ENCODE measurements around the gene WEE2.
"Not testable (repeated sequence)": the region's sequence is repeated elsewhere in the genome, so short reads cannot be mapped to it uniquely, and the experiment has no call there.

The WEE2 gene

GRCh38 chr7:141737836-141738591 is 29.9 kb downstream of the WEE2 start, which contains the start of gene SSBP1:
Gene SSBP1 (plus strand): TSS chr7:141738358. CDS start chr7:141739167, 809 bp downstream.
- peak within 1 kb of the TSS; percentile 89 to 96 for H3K4me3 ChIP-seq (replicated peaks in 1 of 2; ENCODE audit: low read depth in 2 of 2, low read length in 2 of 2)
- peak; percentile 76 for TF ChIP-seq CTCF (IDR thresholded peaks at IDR 0.05; ENCODE audit: low read depth, low read length)

GRCh38 chr7:141738592-141739013 is 30.4 kb downstream of the WEE2 start:
- peak; percentile 38 for TF ChIP-seq CTCF (IDR thresholded peaks at IDR 0.05; ENCODE audit: low read depth, low read length)
- no peak for DNase-seq (ENCODE audit: low read depth in 2 of 2)
- peak overlapping the region; percentile 89 to 96 for H3K4me3 ChIP-seq (replicated peaks in 1 of 2; ENCODE audit: low read depth in 2 of 2, low read length in 2 of 2)

More at GRCh38 chr7:141737836-141738591, 29.9 kb downstream of the WEE2 start, which contains the start of gene SSBP1:
- peak; percentile 98 for DNase-seq (ENCODE audit: low read depth in 2 of 2)

- no peak for TF ChIP-seq CTCF (IDR thresholded peaks at IDR 0.05; ENCODE audit: low read depth, low read length)
- no peak for DNase-seq (ENCODE audit: low read depth in 2 of 2)
- peak overlapping the region; percentile 89 to 96 for H3K4me3 ChIP-seq (replicated peaks in 1 of 2; ENCODE audit: low read depth in 2 of 2, low read length in 2 of 2)
Observed at GRCh38 chr7:141739250-141739649, 31.1 kb downstream of the WEE2 start.

- no peak for TF ChIP-seq CTCF (IDR thresholded peaks at IDR 0.05; ENCODE audit: low read depth, low read length)
- no peak for DNase-seq (ENCODE audit: low read depth in 2 of 2)
- no peak overlapping the region for H3K4me3 ChIP-seq (replicated peaks in 1 of 2; ENCODE audit: low read depth in 2 of 2, low read length in 2 of 2)
Observed at GRCh38 chr7:141742229-141742628, 34.1 kb downstream of the WEE2 start.

- H3K4me3 ChIP-seq (replicated peaks in 1 of 2; ENCODE audit: low read depth in 2 of 2, low read length in 2 of 2): no peak overlapping the region
- no peak for DNase-seq (ENCODE audit: low read depth in 2 of 2)
- TF ChIP-seq CTCF (IDR thresholded peaks at IDR 0.05; ENCODE audit: low read depth, low read length): no peak
Observed at GRCh38 chr7:141744131-141744530, 36.0 kb downstream of the WEE2 start.

GRCh38 chr7:141748396-141748795 is 40.2 kb downstream of the WEE2 start:
- peak in 1 of 2 donors; percentile 29 for DNase-seq (ENCODE audit: low read depth in 2 of 2)
- H3K4me3 ChIP-seq (replicated peaks in 1 of 2; ENCODE audit: low read depth in 2 of 2, low read length in 2 of 2): no peak overlapping the region

GRCh38 chr7:141751904-141752303 is 43.8 kb downstream of the WEE2 start:
- DNase-seq (ENCODE audit: low read depth in 2 of 2): peak; percentile 17 to 23

More at GRCh38 chr7:141748396-141748795, 40.2 kb downstream of the WEE2 start:
- TF ChIP-seq CTCF (IDR thresholded peaks at IDR 0.05; ENCODE audit: low read depth, low read length): no peak

More at GRCh38 chr7:141751904-141752303, 43.8 kb downstream of the WEE2 start:
- not testable (repeated sequence) for H3K4me3 ChIP-seq (replicated peaks in 1 of 2; ENCODE audit: low read depth in 2 of 2, low read length in 2 of 2)

Measured in cardiac fibroblast (primary cell).